IPS-NIHi11 (cell line): ENCODE results near the gene DUS4L.

Experiments
- DNase-seq: peaks from one replicate; pipeline ENCODE4 v3.0.0; 2012; ENCODE audit warnings: mixed read lengths, low spot score

DUS4L gene

GRCh38 chr7:107615910-107616680 is 52.3 kb downstream of the DUS4L start:
- DNase-seq = no peak

DNA sequence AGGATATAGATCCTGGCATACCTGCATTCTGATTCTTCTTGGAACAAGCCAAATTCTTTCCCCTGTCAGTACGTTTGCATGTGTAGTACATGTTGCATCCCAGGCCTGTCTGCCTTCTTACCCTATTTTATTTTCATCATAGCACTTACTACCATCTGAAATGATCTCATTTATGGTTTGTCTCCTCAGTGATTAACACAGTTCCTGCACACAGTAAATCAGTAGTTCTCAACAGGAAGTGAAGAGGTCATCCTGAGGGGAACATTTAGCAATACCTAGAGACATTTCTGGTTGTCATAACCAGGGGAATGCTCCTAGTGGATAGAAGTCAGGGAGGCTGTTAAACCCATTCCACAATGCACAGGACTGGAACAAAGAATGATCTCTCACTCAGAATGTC is 58.7 kb downstream of the DUS4L start:
- DNase-seq = no peak

GRCh38 chr7:107622894-107623293 is 59.1 kb downstream of the DUS4L start:
- no peak for DNase-seq

DNA sequence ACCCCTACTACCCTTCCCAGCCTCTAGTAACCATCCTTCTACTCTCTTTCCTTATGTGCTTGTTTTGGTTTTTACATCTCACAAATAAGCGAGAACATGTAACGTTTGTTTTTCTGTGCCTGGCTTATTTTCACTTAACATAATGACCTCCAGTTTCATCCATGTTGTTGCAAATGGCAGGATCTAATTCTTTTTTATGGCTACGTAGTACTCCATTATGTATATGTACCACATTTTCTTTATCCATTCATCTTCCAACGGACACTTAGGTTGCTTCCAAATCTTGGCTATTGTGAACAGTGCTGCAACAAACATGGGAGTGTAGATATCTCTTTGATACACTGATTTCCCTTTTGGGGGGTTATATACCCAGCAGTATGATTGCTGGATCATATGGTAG is 63.2 kb downstream of the DUS4L start:
- DNase-seq = no peak
